Fibroblast of mammary gland (primary cell): ENCODE data around the gene RUNDC1.
"Not testable (repeated sequence)": the region's sequence is repeated elsewhere in the genome, so short reads cannot be mapped to it uniquely, and the experiment has no call there.

ENCODE experiments used
- DNase-seq: peaks from one replicate; pipeline ENCODE4 v3.0.0-alpha.2; 2010; ENCODE audit warnings: low read depth
- H3K4me3 ChIP-seq: 2 replicates; pipeline ENCODE4 v1.5.1; 2011; ENCODE audit warnings: low read depth, mild to moderate bottlenecking, low read length, moderate library complexity; ENCODE audit not compliant: control insufficient read depth
- CTCF ChIP-seq: conservative IDR thresholded peaks from 2 replicates; pipeline ENCODE4 v1.5.1; 2011; ENCODE audit warnings: low read depth, low read length, inconsistent platforms; ENCODE audit not compliant: control insufficient read depth, insufficient read depth

Gene RUNDC1

DNA sequence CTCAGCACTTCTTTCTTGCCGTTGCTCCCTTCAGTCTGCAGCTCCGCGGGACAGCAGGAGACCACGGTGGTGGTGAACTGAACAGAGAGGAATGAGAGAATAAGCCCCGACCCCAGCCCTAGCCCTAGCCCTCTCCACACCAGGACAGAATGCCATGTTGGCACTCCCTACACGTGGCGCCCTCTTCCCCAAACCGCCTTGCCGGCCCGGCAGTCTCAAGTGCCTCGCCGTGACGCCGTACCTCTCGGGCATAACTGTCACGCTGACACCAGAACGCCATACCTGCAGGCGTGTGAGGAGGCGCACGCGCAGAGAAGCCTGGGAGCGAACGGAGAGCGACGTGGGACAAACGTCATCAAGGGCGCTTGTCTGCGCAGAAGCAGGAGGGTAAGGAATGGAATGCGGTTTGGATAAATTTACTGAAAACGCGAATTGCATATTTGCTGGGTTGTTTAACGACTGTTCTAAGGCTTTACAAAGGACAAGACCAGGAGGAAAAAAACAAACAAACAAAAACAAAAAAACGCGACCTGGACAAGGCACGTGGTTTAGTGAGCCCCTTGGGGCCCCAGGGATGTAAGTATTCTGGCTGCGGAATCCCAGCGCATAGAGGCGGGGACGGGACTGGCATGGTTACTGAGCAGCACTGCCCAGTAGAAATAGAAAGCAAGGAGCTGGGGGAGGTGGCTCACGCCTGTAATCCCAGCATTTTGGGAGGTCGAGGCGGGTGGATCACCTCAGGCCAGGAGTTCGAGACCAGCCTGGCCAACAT, 16.0 kb upstream of the RUNDC1 start, which contains the start of gene AARSD1:
TSS of gene AARSD1 (minus strand) at position 294 of the 772 bp plus-strand sequence. CDS start at position 280, 14 bp downstream.
- DNase-seq: peak; percentile 94
- no peak for TF ChIP-seq CTCF
- H3K4me3 ChIP-seq: peak within 1 kb of the TSS; percentile 74

DNA sequence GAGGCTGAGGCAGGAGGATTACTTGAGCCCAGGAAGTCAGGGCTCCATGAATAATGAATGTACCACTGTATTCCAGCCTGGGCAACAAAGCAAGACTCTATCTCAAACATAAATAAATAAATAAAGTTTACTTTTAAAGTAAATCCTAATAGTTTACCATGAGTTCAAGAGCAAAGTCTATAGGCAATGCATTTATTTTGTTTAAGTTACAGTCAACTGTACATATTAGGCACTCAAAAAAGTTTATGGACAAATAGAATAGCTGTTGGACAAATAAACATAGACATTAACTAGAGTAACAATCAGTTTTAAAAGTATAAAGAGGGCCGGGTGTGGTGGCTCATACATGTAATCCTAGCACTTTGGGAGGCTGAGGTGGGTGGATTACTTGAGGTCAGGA, 12.4 kb upstream of the RUNDC1 start:
- TF ChIP-seq CTCF: no peak
- no peak for DNase-seq
- no peak overlapping the region for H3K4me3 ChIP-seq

GRCh38 chr17:42969001-42969581, 11.3 kb upstream of the RUNDC1 start:
- DNase-seq: peak; percentile 68
- no peak for TF ChIP-seq CTCF
- H3K4me3 ChIP-seq: no peak overlapping the region

GRCh38 chr17:42971589-42971988, 8.8 kb upstream of the RUNDC1 start:
- TF ChIP-seq CTCF: no peak
- DNase-seq: no peak
- H3K4me3 ChIP-seq: no peak overlapping the region

- not testable (repeated sequence) for DNase-seq, H3K4me3 ChIP-seq
Observed at GRCh38 chr17:42973323-42973722, 7.0 kb upstream of the RUNDC1 start.

- DNase-seq: no peak
- H3K4me3 ChIP-seq: no peak overlapping the region
- TF ChIP-seq CTCF: no peak
Observed at GRCh38 chr17:42975265-42975664, 5.1 kb upstream of the RUNDC1 start.

DNA sequence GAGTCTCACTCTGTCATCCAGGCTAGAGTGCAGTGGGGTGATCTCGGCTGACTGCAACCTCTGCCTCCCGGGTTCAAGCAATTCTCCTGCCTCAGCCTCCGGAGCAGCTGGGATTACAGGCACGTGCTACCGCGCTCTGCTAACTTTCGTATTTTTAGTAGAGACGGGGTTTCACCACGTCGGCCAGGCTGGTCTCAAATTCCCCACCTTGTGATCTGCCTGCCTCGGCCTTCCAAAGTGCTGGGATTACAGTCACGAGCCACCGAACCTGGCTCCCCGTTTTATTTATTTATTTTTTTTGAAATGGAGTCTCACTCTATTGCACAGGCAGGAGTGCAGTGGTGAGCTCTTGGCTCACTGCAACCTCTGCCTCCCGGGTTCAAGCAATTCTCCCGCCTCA, 4.7 kb upstream of the RUNDC1 start:
- H3K4me3 ChIP-seq, DNase-seq: not testable (repeated sequence)
